Measurements from ENCODE around the gene ADH5. TPM values are rescaled to one million over a fixed set of nuclear protein-coding genes. Genes with fewer than 3 reads are reported as not detected.
"Not testable (repeated sequence)": the region's sequence is repeated elsewhere in the genome, so short reads cannot be mapped to it uniquely, and the experiment has no call there.

ADH5 gene
- total and polyA plus RNA-seq, 9 of the 15 experiments (the other 6 are each of a cell fraction or from before 2014, with no cell fraction given): 115 to 310 (median 200) TPM

GRCh38 chr4:99023800-99024251 is 64.8 kb downstream of the ADH5 start (continued):
- TF ChIP-seq, protein P1, sequence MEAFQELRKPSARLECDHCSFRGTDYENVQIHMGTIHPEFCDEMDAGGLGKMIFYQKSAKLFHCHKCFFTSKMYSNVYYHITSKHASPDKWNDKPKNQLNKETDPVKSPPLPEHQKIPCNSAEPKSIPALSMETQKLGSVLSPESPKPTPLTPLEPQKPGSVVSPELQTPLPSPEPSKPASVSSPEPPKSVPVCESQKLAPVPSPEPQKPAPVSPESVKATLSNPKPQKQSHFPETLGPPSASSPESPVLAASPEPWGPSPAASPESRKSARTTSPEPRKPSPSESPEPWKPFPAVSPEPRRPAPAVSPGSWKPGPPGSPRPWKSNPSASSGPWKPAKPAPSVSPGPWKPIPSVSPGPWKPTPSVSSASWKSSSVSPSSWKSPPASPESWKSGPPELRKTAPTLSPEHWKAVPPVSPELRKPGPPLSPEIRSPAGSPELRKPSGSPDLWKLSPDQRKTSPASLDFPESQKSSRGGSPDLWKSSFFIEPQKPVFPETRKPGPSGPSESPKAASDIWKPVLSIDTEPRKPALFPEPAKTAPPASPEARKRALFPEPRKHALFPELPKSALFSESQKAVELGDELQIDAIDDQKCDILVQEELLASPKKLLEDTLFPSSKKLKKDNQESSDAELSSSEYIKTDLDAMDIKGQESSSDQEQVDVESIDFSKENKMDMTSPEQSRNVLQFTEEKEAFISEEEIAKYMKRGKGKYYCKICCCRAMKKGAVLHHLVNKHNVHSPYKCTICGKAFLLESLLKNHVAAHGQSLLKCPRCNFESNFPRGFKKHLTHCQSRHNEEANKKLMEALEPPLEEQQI (IDR thresholded peaks at IDR 0.05): peak; percentile 54; the same call in 1 of the 2 replicates
- TF ChIP-seq HDAC3 (IDR thresholded peaks at IDR 0.05; ENCODE audit: borderline replicate concordance, partially characterized antibody) (peak; percentile 47), DPF2 (IDR thresholded peaks at IDR 0.05) (peak; percentile 87), ADNP (tag; IDR thresholded peaks at IDR 0.05) (peak; percentile 33; the same call in 1 of the 2 replicates), MNT (conservative IDR thresholded peaks at IDR 0.05) (peak in 1 of 2 experiments; percentile 46; a peak in 2 of 4 replicates), GATAD2A (IDR thresholded peaks at IDR 0.05) (peak; percentile 63; the same call in 1 of the 2 replicates), SOX6 (IDR thresholded peaks at IDR 0.05) (peak; percentile 89), NR2C2 (tag; IDR thresholded peaks at IDR 0.05) (peak; percentile 31; the same call in 1 of the 2 replicates), CXXC5 (CRISPR knock-in tag; IDR thresholded peaks at IDR 0.05) (peak; percentile 80), CC2D1A (IDR thresholded peaks at IDR 0.05) (peak; percentile 75; the same call in 1 of the 2 replicates), ARNT (IDR thresholded peaks at IDR 0.05) (0 out of 4 replicates have a peak, but pooled peaks of 1 of the 2 experiments have one; percentile 52), PHB2 (IDR thresholded peaks at IDR 0.05; ENCODE audit: low read depth) (peak; percentile 64; the same call in 1 of the 2 replicates), KDM1A (IDR thresholded peaks at IDR 0.05) (peak; percentile 88 to 92), SMARCC2 (IDR thresholded peaks at IDR 0.05; ENCODE audit: low read depth) (peak; percentile 76), STAT5A (IDR thresholded peaks at IDR 0.05; ENCODE audit: borderline replicate concordance, low read length) (peak; percentile 60; the same call in 1 of the 2 replicates), ZNF589 (CRISPR knock-in tag; IDR thresholded peaks at IDR 0.05; ENCODE audit: low read depth) (0 out of 2 replicates have a peak, but pooled peaks have one; percentile 29), NFIC (IDR thresholded peaks at IDR 0.05) (peak; percentile 76)
- TF ChIP-seq NR2C2 (CRISPR knock-in tag; IDR thresholded peaks at IDR 0.05): not testable (repeated sequence)
- TF ChIP-seq, protein P2, sequence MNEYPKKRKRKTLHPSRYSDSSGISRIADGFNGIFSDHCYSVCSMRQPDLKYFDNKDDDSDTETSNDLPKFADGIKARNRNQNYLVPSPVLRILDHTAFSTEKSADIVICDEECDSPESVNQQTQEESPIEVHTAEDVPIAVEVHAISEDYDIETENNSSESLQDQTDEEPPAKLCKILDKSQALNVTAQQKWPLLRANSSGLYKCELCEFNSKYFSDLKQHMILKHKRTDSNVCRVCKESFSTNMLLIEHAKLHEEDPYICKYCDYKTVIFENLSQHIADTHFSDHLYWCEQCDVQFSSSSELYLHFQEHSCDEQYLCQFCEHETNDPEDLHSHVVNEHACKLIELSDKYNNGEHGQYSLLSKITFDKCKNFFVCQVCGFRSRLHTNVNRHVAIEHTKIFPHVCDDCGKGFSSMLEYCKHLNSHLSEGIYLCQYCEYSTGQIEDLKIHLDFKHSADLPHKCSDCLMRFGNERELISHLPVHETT (CRISPR knock-in tag; conservative IDR thresholded peaks at IDR 0.05 in 1 of 2, IDR thresholded peaks at IDR 0.05 in 1 of 2): peak in 1 of 2 experiments; percentile 58; a peak in 1 of 4 replicates
- TF ChIP-seq, protein P3, sequence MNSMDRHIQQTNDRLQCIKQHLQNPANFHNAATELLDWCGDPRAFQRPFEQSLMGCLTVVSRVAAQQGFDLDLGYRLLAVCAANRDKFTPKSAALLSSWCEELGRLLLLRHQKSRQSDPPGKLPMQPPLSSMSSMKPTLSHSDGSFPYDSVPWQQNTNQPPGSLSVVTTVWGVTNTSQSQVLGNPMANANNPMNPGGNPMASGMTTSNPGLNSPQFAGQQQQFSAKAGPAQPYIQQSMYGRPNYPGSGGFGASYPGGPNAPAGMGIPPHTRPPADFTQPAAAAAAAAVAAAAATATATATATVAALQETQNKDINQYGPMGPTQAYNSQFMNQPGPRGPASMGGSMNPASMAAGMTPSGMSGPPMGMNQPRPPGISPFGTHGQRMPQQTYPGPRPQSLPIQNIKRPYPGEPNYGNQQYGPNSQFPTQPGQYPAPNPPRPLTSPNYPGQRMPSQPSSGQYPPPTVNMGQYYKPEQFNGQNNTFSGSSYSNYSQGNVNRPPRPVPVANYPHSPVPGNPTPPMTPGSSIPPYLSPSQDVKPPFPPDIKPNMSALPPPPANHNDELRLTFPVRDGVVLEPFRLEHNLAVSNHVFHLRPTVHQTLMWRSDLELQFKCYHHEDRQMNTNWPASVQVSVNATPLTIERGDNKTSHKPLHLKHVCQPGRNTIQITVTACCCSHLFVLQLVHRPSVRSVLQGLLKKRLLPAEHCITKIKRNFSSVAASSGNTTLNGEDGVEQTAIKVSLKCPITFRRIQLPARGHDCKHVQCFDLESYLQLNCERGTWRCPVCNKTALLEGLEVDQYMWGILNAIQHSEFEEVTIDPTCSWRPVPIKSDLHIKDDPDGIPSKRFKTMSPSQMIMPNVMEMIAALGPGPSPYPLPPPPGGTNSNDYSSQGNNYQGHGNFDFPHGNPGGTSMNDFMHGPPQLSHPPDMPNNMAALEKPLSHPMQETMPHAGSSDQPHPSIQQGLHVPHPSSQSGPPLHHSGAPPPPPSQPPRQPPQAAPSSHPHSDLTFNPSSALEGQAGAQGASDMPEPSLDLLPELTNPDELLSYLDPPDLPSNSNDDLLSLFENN (IDR thresholded peaks at IDR 0.05; ENCODE audit: low read depth in 2 of 2, low read length in 2 of 2): peak in 1 of 2 experiments; percentile 52; a peak in 1 of 4 replicates
